NCI-H187 (cell line): ENCODE measurements around the gene MKI67.

Source experiments
- DNase-seq, 2 experiments: peaks; one replicate each; lab custom pipeline; 2025; lab: John Stamatoyannopoulos, UW

The MKI67 gene

GRCh38 chr10:128051548-128051947, 74.7 kb downstream of the MKI67 start:
- no peak for DNase-seq

DNA sequence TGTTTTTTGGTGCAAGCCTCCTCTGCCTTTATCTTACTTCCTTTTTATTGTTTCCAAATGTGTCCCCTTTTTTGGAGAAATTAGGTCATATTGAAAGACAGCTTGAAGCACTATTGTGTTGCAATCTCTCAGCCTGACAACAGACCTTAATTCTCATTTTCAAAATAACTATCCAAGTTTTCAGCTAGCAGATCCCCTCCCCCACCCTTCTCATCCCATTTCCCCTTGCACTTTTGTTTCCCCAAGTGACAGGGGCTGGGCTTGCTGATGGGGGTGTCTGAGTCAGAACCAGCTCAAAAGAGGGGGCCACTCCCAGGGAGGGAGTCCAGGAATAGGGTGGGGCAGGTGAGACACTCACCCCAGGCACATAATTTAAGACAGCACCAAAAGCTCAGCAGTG, 75.3 kb downstream of the MKI67 start:
- DNase-seq: no peak

GRCh38 chr10:128050121-128050516, 76.1 kb downstream of the MKI67 start:
- no peak for DNase-seq

GRCh38 chr10:128049226-128050120, 76.8 kb downstream of the MKI67 start:
- no peak for DNase-seq

GRCh38 chr10:128048819-128049210, 77.4 kb downstream of the MKI67 start:
- DNase-seq: no peak

GRCh38 chr10:128047991-128048818, 78.0 kb downstream of the MKI67 start:
- DNase-seq: no peak

GRCh38 chr10:128047351-128047750, 78.9 kb downstream of the MKI67 start:
- DNase-seq: no peak

GRCh38 chr10:128046953-128047290, 79.3 kb downstream of the MKI67 start:
- no peak for DNase-seq
